HEK293 (cell line): ENCODE measurements around the gene GSTM5.
"Not testable (repeated sequence)": the region's sequence is repeated elsewhere in the genome, so short reads cannot be mapped to it uniquely, and the experiment has no call there.

ENCODE experiments used
- RBAK ChIP-seq: fragments of 450-650 bp; formaldehyde crosslinking; IDR thresholded peaks from 2 replicates; pipeline ENCODE4 v1.5.1; 2016; ENCODE audit warnings: missing biosample characterization, missing genetic modification characterization
- ZNF292 ChIP-seq: fragments of 450-650 bp; formaldehyde crosslinking; IDR thresholded peaks from 2 replicates; pipeline ENCODE4 v1.5.1; 2016; ENCODE audit warnings: low read depth, missing biosample characterization, missing genetic modification characterization, borderline replicate concordance
- ZNF341 ChIP-seq: fragments of 450-650 bp; formaldehyde crosslinking; IDR thresholded peaks from 2 replicates; pipeline ENCODE4; 2016; ENCODE audit warnings: low read depth, missing biosample characterization, missing genetic modification characterization
- ZNF558 ChIP-seq: fragments of 450-650 bp; formaldehyde crosslinking; IDR thresholded peaks from 2 replicates; pipeline ENCODE4 v1.5.1; 2016; ENCODE audit warnings: missing biosample characterization, missing genetic modification characterization
- ZNF747 ChIP-seq: fragments of 450-650 bp; formaldehyde crosslinking; IDR thresholded peaks from 2 replicates; pipeline ENCODE4 v1.5.1; 2016; ENCODE audit warnings: missing biosample characterization, missing genetic modification characterization
- TF ChIP-seq, protein P1 (sequence below): fragments of 450-650 bp; formaldehyde crosslinking; IDR thresholded peaks from 2 replicates; pipeline ENCODE4 v1.5.1; 2016; ENCODE audit warnings: missing biosample characterization, missing genetic modification characterization

GRCh38 chr1:109687109-109687508 lies 24.9 kb upstream of the GSTM5 start:
- not testable (repeated sequence) for TF ChIP-seq ZNF747, ZNF558, RBAK, ZNF292, ZNF341 (tag by site-specific recombination)
- TF ChIP-seq, protein P1, sequence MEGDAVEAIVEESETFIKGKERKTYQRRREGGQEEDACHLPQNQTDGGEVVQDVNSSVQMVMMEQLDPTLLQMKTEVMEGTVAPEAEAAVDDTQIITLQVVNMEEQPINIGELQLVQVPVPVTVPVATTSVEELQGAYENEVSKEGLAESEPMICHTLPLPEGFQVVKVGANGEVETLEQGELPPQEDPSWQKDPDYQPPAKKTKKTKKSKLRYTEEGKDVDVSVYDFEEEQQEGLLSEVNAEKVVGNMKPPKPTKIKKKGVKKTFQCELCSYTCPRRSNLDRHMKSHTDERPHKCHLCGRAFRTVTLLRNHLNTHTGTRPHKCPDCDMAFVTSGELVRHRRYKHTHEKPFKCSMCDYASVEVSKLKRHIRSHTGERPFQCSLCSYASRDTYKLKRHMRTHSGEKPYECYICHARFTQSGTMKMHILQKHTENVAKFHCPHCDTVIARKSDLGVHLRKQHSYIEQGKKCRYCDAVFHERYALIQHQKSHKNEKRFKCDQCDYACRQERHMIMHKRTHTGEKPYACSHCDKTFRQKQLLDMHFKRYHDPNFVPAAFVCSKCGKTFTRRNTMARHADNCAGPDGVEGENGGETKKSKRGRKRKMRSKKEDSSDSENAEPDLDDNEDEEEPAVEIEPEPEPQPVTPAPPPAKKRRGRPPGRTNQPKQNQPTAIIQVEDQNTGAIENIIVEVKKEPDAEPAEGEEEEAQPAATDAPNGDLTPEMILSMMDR (tag by site-specific recombination): not testable (repeated sequence)
